Neural cell (in vitro differentiated cells): ENCODE data around the gene BCAP31. TPM values are rescaled to one million over a fixed set of nuclear protein-coding genes. Genes with fewer than 3 reads are reported as not detected.
A peak's percentile ranks its signal among the peaks of the same experiment; 100 is the strongest.

Experiments
- H2AFZ ChIP-seq: fragments of 200-600, 300-800 bp; sonication (generic), shearing (Covaris generic); 2 replicates; pipeline ENCODE4 v1.6.0; 2014; ENCODE audit warnings: low read depth, mild to moderate bottlenecking, antibody characterized with exemption, low read length, moderate library complexity
- H3F3A ChIP-seq: fragments of 200-600 bp; shearing (Covaris generic); 2 replicates; pipeline ENCODE4 v1.6.1; 2016; ENCODE audit warnings: mild to moderate bottlenecking, moderate library complexity, mixed read lengths, antibody characterized with exemption, low read length; ENCODE audit not compliant: insufficient read depth, poor library complexity, severe bottlenecking
- H3K27ac ChIP-seq: fragments of 200-600, 300-800 bp; sonication (generic), shearing (Covaris generic); 2 replicates; pipeline ENCODE4 v1.5.1; 2014; ENCODE audit warnings: mild to moderate bottlenecking, low read length, moderate library complexity
- H3K27me3 ChIP-seq: fragments of 300-800, 200-600 bp; sonication (generic), shearing (Covaris generic); 2 replicates; pipeline ENCODE4 v1.6.0; 2014; ENCODE audit warnings: mild to moderate bottlenecking, low read depth, low read length, moderate library complexity; ENCODE audit not compliant: insufficient read depth
- H3K36me3 ChIP-seq: fragments of 300-800, 200-600 bp; sonication (generic), shearing (Covaris generic); 2 replicates; pipeline ENCODE4 v1.5.1; 2014; ENCODE audit warnings: mild to moderate bottlenecking, antibody characterized with exemption, low read length, moderate library complexity; ENCODE audit not compliant: insufficient read depth
- H3K4me2 ChIP-seq: fragments of 300-800, 200-600 bp; sonication (generic), shearing (Covaris generic); 2 replicates; pipeline ENCODE4 v1.6.0; 2014; ENCODE audit warnings: mild to moderate bottlenecking, low read length
- H3K4me3 ChIP-seq: fragments of 300-800, 200-600 bp; sonication (generic), shearing (Covaris generic); 2 replicates; pipeline ENCODE4 v1.5.1; 2014; ENCODE audit warnings: mild to moderate bottlenecking, low read length, moderate library complexity
- H3K79me2 ChIP-seq: fragments of 200-600 bp; shearing (Covaris generic); replicated peaks from 2 replicates; pipeline ENCODE4 v1.6.0; 2014; ENCODE audit warnings: mild to moderate bottlenecking, low read length, moderate library complexity; ENCODE audit not compliant: insufficient read depth
- H3K9ac ChIP-seq: fragments of 300-800, 200-600 bp; sonication (generic), shearing (Covaris generic); 2 replicates; pipeline ENCODE4 v1.6.1; 2016; ENCODE audit warnings: mild to moderate bottlenecking, low read length, mixed read lengths
- H3K9me2 ChIP-seq: fragments of 200-600 bp; shearing (Covaris generic); 2 replicates; pipeline ENCODE4 v1.6.1; 2016; ENCODE audit warnings: mild to moderate bottlenecking, low read length, mixed read lengths; ENCODE audit not compliant: insufficient read depth
- H3K9me3 ChIP-seq: fragments of 200-600, 300-800 bp; sonication (generic), shearing (Covaris generic); 2 replicates; pipeline ENCODE4 v1.6.1; 2016; ENCODE audit warnings: mild to moderate bottlenecking, mixed run types, low read length, moderate library complexity, mixed read lengths
- H4K20me1 ChIP-seq: fragments of 200-600 bp; shearing (Covaris generic); 2 replicates; pipeline ENCODE4 v1.6.1; 2016; ENCODE audit warnings: mild to moderate bottlenecking, mixed run types; ENCODE audit not compliant: insufficient read depth
- EP300 ChIP-seq: fragments of 450-650 bp; conservative IDR thresholded peaks from 2 replicates; pipeline ENCODE4 v1.6.1; 2014; ENCODE audit warnings: antibody characterized with exemption, mild to moderate bottlenecking, moderate library complexity; ENCODE audit not compliant: poor library complexity, severe bottlenecking
- EZH2 ChIP-seq: fragments of 200-600, 300-800 bp; shearing (Covaris generic), sonication (generic); IDR thresholded peaks from 2 replicates; pipeline ENCODE4 v1.6.1; 2014; ENCODE audit warnings: antibody characterized with exemption, low read length, borderline replicate concordance, mild to moderate bottlenecking; ENCODE audit not compliant: insufficient read depth, poor library complexity, severe bottlenecking
- MXI1 ChIP-seq: fragments of 450-650 bp; conservative IDR thresholded peaks from 2 replicates; pipeline ENCODE4 v1.6.1; 2014; ENCODE audit warnings: antibody characterized with exemption, mild to moderate bottlenecking; ENCODE audit not compliant: poor library complexity, severe bottlenecking
- POLR2AphosphoS5 ChIP-seq: IDR thresholded peaks from 2 replicates; pipeline ENCODE4 v1.6.1; 2012
- RAD21 ChIP-seq: fragments of 450-650 bp; conservative IDR thresholded peaks from 2 replicates; pipeline ENCODE4 v1.6.1; 2014; ENCODE audit warnings: antibody characterized with exemption, mild to moderate bottlenecking, moderate library complexity
- SMC3 ChIP-seq: fragments of 450-650 bp; conservative IDR thresholded peaks from 2 replicates; pipeline ENCODE4 v1.6.1; 2014; ENCODE audit warnings: antibody characterized with exemption, mild to moderate bottlenecking, moderate library complexity; ENCODE audit not compliant: poor library complexity
- TAF1 ChIP-seq: IDR thresholded peaks from 2 replicates; pipeline ENCODE4 v1.6.1; 2012; ENCODE audit warnings: low read depth
- polyA plus RNA-seq: library from polyadenylated mRNA; depleted of rRNA; stranded (reverse); fragments of >200 nt; gene quantifications from 2 replicates; pipeline ENCODE4 v1.2.3, GENCODE V29; 2014
- TF ChIP-seq, protein P1 (sequence below): IDR thresholded peaks from 2 replicates; pipeline ENCODE4 v1.6.1; 2012; ENCODE audit warnings: borderline replicate concordance
- TF ChIP-seq, protein P2 (sequence below): fragments of 450-650 bp; IDR thresholded peaks from 2 replicates; pipeline ENCODE4 v1.5.1; 2014; ENCODE audit warnings: antibody characterized with exemption, mild to moderate bottlenecking, moderate library complexity; ENCODE audit not compliant: poor library complexity, severe bottlenecking

The BCAP31 gene
- polyA plus RNA-seq, 1 donor from 2014 or later: 182 TPM

DNA sequence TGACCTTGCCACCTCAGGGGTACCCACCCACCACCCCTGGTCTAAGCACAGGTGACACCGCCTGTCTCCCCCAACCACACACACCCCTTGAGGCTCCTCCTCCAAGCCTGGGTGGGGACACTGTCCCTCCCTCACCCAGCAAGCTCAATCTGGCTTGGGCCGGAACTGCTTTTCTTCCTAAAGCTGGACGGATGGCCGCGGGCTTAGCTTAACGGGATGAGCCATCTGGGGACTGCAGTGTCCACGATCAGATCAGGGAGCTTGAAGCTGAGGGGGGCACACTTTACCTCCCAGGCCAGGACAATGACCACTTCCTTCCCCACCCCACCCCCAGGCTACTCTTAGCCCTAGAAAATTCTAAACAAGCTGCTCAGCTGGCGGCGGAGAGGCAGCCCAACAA lies 37.5 kb downstream of the BCAP31 start:
- TF ChIP-seq RAD21 (no peak), EP300 (no peak), EZH2 (no peak), TAF1 (no peak), POLR2AphosphoS5 (no peak), SMC3 (no peak), MXI1 (no peak)
- TF ChIP-seq, protein P1, sequence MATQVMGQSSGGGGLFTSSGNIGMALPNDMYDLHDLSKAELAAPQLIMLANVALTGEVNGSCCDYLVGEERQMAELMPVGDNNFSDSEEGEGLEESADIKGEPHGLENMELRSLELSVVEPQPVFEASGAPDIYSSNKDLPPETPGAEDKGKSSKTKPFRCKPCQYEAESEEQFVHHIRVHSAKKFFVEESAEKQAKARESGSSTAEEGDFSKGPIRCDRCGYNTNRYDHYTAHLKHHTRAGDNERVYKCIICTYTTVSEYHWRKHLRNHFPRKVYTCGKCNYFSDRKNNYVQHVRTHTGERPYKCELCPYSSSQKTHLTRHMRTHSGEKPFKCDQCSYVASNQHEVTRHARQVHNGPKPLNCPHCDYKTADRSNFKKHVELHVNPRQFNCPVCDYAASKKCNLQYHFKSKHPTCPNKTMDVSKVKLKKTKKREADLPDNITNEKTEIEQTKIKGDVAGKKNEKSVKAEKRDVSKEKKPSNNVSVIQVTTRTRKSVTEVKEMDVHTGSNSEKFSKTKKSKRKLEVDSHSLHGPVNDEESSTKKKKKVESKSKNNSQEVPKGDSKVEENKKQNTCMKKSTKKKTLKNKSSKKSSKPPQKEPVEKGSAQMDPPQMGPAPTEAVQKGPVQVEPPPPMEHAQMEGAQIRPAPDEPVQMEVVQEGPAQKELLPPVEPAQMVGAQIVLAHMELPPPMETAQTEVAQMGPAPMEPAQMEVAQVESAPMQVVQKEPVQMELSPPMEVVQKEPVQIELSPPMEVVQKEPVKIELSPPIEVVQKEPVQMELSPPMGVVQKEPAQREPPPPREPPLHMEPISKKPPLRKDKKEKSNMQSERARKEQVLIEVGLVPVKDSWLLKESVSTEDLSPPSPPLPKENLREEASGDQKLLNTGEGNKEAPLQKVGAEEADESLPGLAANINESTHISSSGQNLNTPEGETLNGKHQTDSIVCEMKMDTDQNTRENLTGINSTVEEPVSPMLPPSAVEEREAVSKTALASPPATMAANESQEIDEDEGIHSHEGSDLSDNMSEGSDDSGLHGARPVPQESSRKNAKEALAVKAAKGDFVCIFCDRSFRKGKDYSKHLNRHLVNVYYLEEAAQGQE: no peak
- TF ChIP-seq, protein P2, sequence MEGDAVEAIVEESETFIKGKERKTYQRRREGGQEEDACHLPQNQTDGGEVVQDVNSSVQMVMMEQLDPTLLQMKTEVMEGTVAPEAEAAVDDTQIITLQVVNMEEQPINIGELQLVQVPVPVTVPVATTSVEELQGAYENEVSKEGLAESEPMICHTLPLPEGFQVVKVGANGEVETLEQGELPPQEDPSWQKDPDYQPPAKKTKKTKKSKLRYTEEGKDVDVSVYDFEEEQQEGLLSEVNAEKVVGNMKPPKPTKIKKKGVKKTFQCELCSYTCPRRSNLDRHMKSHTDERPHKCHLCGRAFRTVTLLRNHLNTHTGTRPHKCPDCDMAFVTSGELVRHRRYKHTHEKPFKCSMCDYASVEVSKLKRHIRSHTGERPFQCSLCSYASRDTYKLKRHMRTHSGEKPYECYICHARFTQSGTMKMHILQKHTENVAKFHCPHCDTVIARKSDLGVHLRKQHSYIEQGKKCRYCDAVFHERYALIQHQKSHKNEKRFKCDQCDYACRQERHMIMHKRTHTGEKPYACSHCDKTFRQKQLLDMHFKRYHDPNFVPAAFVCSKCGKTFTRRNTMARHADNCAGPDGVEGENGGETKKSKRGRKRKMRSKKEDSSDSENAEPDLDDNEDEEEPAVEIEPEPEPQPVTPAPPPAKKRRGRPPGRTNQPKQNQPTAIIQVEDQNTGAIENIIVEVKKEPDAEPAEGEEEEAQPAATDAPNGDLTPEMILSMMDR: no peak
- no peak overlapping the region for H2AFZ ChIP-seq
- peaks cover 4% of the 10 kb centered on the region for H4K20me1 ChIP-seq
- H3K9ac ChIP-seq: peak overlapping the region; percentile 85
- no peaks in the 10 kb centered on the region for H3K27me3 ChIP-seq
- peak overlapping the region; percentile 67 for H3K4me3 ChIP-seq
- no peaks in the 10 kb centered on the region for H3K36me3 ChIP-seq
- H3K27ac ChIP-seq: peak overlapping the region; percentile 83
- H3K79me2 ChIP-seq: peaks cover 9% of the 10 kb centered on the region
- H3K4me2 ChIP-seq: no peak overlapping the region
- H3K9me3 ChIP-seq: no peaks in the 10 kb centered on the region
- H3K9me2 ChIP-seq: no peaks in the 10 kb centered on the region
- no peaks in the 10 kb centered on the region for H3F3A ChIP-seq

DNA sequence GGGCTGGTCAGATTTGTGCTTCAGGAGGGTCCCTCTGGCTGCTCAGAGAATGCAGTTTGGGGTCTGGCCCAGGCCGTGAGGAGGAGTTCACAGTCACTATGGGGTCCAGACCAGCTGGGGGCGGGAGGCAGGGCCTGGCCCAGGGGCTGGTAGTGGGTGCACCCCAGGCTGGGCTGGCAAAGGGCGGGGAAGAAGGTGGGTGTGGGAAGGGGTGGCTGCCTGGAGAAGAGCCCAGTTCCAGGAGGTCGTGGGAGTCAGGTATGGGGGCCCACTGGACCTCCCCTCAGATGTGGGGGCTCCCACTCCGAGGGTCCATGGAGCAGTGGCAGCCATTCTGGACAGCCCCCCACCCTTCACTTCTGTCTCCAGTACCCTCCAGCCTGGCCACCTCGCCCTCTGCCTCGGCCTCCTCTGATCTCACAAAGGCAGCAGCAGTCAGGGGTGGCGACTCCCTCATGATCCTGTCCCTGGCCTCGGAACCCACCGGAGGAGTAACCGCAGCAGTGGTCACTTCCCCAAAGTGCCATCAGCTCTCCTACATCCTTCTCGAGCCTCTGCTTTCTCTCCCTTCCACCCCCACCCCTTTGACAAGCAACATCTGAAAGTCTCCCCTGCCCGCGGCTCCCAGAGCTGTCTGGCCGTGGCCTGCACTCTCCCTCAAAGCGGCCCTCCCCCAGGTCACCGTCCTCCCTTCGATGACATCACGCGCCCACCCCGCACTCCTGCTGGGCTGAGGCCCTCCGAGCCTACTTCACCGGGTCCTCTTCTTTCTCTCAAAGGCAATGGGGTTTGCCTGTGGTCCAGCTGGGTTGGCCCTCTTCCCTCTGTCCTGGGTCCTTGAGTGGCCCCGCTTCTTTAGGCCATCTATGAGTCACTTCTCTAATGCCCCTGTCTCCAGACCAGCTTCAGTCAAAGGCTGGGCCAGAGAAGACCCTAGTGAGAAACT lies 38.2 kb downstream of the BCAP31 start:
- Histone ChIP-seq H3K9me2 (no peaks in the 10 kb centered on the region), H3K27me3 (no peaks in the 10 kb centered on the region), H3F3A (no peaks in the 10 kb centered on the region), H3K36me3 (no peaks in the 10 kb centered on the region), H2AFZ (no peak overlapping the region), H4K20me1 (peaks cover 4% of the 10 kb centered on the region), H3K4me2 (no peak overlapping the region), H3K27ac (peak overlapping the region; percentile 83), H3K4me3 (no peak overlapping the region), H3K79me2 (peaks cover 9% of the 10 kb centered on the region), H3K9ac (peak overlapping the region; percentile 85), H3K9me3 (no peaks in the 10 kb centered on the region)
- TF ChIP-seq EZH2: no peak
- TF ChIP-seq, protein P1: no peak
- TF ChIP-seq, protein P2: no peak
- TF ChIP-seq RAD21: no peak
- no peak for TF ChIP-seq TAF1
